Stomach (tissue), 4 donors: Measurements from ENCODE around the gene SLC25A40.

Source experiments
- EP300 ChIP-seq: sonication (generic); formaldehyde crosslinking; IDR thresholded peaks from one replicate; pipeline ENCODE4 v1.6.1; 2017; ENCODE audit warnings: antibody characterized with exemption
- POLR2A ChIP-seq, 4 donors: fragments of 450-650 bp; IDR thresholded peaks; one replicate each; pipeline ENCODE4 v1.6.1; 2016; ENCODE audit warnings: antibody characterized with exemption in 4 of 4, control low read depth in 2 of 4, mild to moderate bottlenecking in 1 of 4, moderate library complexity in 1 of 4
- POLR2AphosphoS5 ChIP-seq, 3 donors: sonication (generic); formaldehyde crosslinking; IDR thresholded peaks; one replicate each; pipeline ENCODE4 v1.6.1; 2016; ENCODE audit warnings: antibody characterized with exemption in 3 of 3
- TF ChIP-seq, protein P1 (sequence below), 7 experiments: fragments of 450-650 bp in 4 of 7; fragments of 200-600 bp in 3 of 7; sonication (generic) in 3 of 7; IDR thresholded peaks; one replicate each; pipeline ENCODE4 v1.5.1; 2016 to 2019; ENCODE audit warnings: antibody characterized with exemption in 7 of 7, control low read depth in 2 of 7, mild to moderate bottlenecking in 1 of 7

DNA sequence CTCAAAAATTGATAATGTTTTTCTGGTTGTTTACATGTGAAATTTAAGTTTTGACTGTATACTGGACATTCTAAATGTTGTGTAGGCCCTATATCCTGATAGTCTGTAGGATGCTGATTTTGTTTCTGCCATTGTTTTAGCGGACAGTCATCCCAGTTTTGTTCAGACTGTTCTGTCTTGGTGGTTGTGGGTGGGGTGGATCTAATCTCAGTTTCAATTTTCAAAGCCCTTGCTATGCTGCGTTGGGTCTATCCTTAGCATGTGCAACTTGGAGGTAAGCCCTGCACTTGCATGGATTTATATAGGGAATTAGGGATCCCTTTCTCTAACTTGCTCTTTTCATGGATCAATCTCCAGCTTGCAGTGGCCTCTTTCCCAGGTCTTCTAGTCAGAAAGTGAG is 19.2 kb upstream of the SLC25A40 start:
- TF ChIP-seq, protein P1, sequence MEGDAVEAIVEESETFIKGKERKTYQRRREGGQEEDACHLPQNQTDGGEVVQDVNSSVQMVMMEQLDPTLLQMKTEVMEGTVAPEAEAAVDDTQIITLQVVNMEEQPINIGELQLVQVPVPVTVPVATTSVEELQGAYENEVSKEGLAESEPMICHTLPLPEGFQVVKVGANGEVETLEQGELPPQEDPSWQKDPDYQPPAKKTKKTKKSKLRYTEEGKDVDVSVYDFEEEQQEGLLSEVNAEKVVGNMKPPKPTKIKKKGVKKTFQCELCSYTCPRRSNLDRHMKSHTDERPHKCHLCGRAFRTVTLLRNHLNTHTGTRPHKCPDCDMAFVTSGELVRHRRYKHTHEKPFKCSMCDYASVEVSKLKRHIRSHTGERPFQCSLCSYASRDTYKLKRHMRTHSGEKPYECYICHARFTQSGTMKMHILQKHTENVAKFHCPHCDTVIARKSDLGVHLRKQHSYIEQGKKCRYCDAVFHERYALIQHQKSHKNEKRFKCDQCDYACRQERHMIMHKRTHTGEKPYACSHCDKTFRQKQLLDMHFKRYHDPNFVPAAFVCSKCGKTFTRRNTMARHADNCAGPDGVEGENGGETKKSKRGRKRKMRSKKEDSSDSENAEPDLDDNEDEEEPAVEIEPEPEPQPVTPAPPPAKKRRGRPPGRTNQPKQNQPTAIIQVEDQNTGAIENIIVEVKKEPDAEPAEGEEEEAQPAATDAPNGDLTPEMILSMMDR (IDR thresholded peaks at IDR 0.05): no peak
- TF ChIP-seq POLR2A (IDR thresholded peaks at IDR 0.05) (no peak), POLR2AphosphoS5 (IDR thresholded peaks at IDR 0.05) (no peak), EP300 (no peak)
